A549 (cell line): Measurements from ENCODE around the gene CMKLR1. TPM values are rescaled to one million over a fixed set of nuclear protein-coding genes. Genes with fewer than 3 reads are reported as not detected.

Source experiments
- ATAC-seq, 2 experiments: fragments of 200-7000 bp in 1 of 2; fragments of >200 bp in 1 of 2; cut with Nextera tagmentation in 1 of 2; cut with Tn5 transposase in 1 of 2; 3 replicates each; pipeline versions ENCODE4 v1.8.0 to v1.9.1; 2018 to 2020; ENCODE audit warnings: mild to moderate bottlenecking in 1 of 2, moderate library complexity in 1 of 2
- CTCF ChIA-PET: fragments of 300-600 bp; sonication (Branson Sonifier 250); formaldehyde crosslinking; extraction: SDS; loops from one replicate; lab custom pipeline; 2021; ENCODE audit warnings: antibody characterized with exemption, inconsistent platforms; lab: Yijun Ruan, JAX
- POLR2A ChIA-PET: fragments of 350-600 bp; formaldehyde crosslinking; extraction: SDS; loops from one replicate; lab custom pipeline; 2021; ENCODE audit warnings: antibody characterized with exemption, inconsistent platforms; lab: Yijun Ruan, JAX
- DNase-seq, 2 experiments: peaks; one replicate each; pipeline versions ENCODE4 v3.0.0 to v3.0.0-alpha.2; 2011 to 2016; ENCODE audit warnings: low read depth in 1 of 2, low spot score in 1 of 2
- FAIRE-seq: peaks from 2 replicates; lab custom pipeline; 2011; peaks lifted over from hg19 to GRCh38; lab: Jason Lieb, UNC
- H3K27ac ChIP-seq, 2 experiments: fragments of >200 bp; sonication (Bioruptor Twin); formaldehyde crosslinking; 3 replicates each; pipeline ENCODE4 v1.5.1; 2016 to 2017
- H3K4me1 ChIP-seq: fragments of >200 bp; sonication (Bioruptor Twin); formaldehyde crosslinking; 3 replicates; pipeline ENCODE4 v1.6.1; 2016
- H3K4me2 ChIP-seq: fragments of >200 bp; sonication (Bioruptor Twin); formaldehyde crosslinking; 3 replicates; pipeline ENCODE4 v1.6.1; 2016
- H3K4me3 ChIP-seq: fragments of >200 bp; sonication (Bioruptor Twin); formaldehyde crosslinking; 3 replicates; pipeline ENCODE4 v1.5.1; 2016
- H3K9me3 ChIP-seq: fragments of >200 bp; sonication (Bioruptor Twin); formaldehyde crosslinking; 3 replicates; pipeline ENCODE4 v1.6.1; 2016
- CBX2 ChIP-seq: fragments of 200-600 bp; sonication (generic); IDR thresholded peaks from 2 replicates; pipeline ENCODE4 v1.6.1; 2016; ENCODE audit warnings: low read depth, mild to moderate bottlenecking, borderline replicate concordance
- CEBPB ChIP-seq, 2 experiments: fragments of >200 bp in 1 of 2; sonication (Bioruptor Twin) in 1 of 2; formaldehyde crosslinking in 1 of 2; IDR thresholded peaks; 2 replicates each; pipeline ENCODE4 v1.6.1; 2012 to 2016
- FOSL2 ChIP-seq, 2 experiments: fragments of 450-650 bp in 1 of 2; fragments of >200 bp in 1 of 2; sonication (Bioruptor Twin) in 1 of 2; formaldehyde crosslinking; IDR thresholded peaks; 2 replicates each; pipeline versions ENCODE4 v1.5.0 to v1.6.1; 2016 to 2020; ENCODE audit warnings: mild to moderate bottlenecking in 1 of 2, moderate library complexity in 1 of 2
- FOXS1 ChIP-seq: fragments of 250-450 bp; sonication (Bioruptor Pico); IDR thresholded peaks from 2 replicates; pipeline ENCODE4 v1.5.0; 2020; ENCODE audit warnings: mild to moderate bottlenecking, moderate library complexity
- HDAC2 ChIP-seq: fragments of 200-600 bp; sonication (generic); IDR thresholded peaks from 2 replicates; pipeline ENCODE4 v1.6.1; 2016
- HOXA7 ChIP-seq: fragments of 250-450 bp; sonication (Bioruptor Pico); IDR thresholded peaks from 2 replicates; pipeline ENCODE4 v1.5.0; 2020; ENCODE audit warnings: mild to moderate bottlenecking, moderate library complexity
- HOXB13 ChIP-seq: fragments of 250-450 bp; sonication (Bioruptor Pico); IDR thresholded peaks from 2 replicates; pipeline ENCODE4 v1.5.0; 2020; ENCODE audit warnings: low read depth, mild to moderate bottlenecking, moderate library complexity
- KDM1A ChIP-seq: fragments of 200-600 bp; sonication (generic); IDR thresholded peaks from 2 replicates; pipeline ENCODE4 v1.6.1; 2016; ENCODE audit warnings: low read depth, mild to moderate bottlenecking
- MAFK ChIP-seq: fragments of 450-650 bp; IDR thresholded peaks from 2 replicates; pipeline ENCODE4 v1.6.1; 2014; ENCODE audit not compliant: partially characterized antibody
- MYC ChIP-seq: IDR thresholded peaks from 2 replicates; pipeline ENCODE4 v1.6.1; 2012; ENCODE audit warnings: mild to moderate bottlenecking, inconsistent platforms, low read length, improper control_type of control experiment, borderline replicate concordance
- NPAS2 ChIP-seq: fragments of 250-450 bp; sonication (Bioruptor Pico); IDR thresholded peaks from 2 replicates; pipeline ENCODE4 v1.8.0; 2022; ENCODE audit warnings: mild to moderate bottlenecking, moderate library complexity, borderline replicate concordance
- PHF8 ChIP-seq: fragments of 200-600 bp; sonication (generic); IDR thresholded peaks from 2 replicates; pipeline ENCODE4 v1.6.1; 2016; ENCODE audit warnings: low read depth, mild to moderate bottlenecking, antibody characterized with exemption, moderate library complexity, borderline replicate concordance
- RAD21 ChIP-seq, 2 experiments: fragments of >200 bp in 1 of 2; sonication (Bioruptor Twin) in 1 of 2; formaldehyde crosslinking in 1 of 2; IDR thresholded peaks in 1 of 2; conservative IDR thresholded peaks in 1 of 2; 2 replicates in 1 of 2; 3 replicates in 1 of 2; pipeline ENCODE4 v1.6.1; 2012 to 2018; ENCODE audit warnings: inconsistent platforms in 1 of 2
- RCOR1 ChIP-seq: fragments of 150-350 bp; IDR thresholded peaks from 2 replicates; pipeline ENCODE4 v1.6.1; 2014; ENCODE audit warnings: antibody characterized with exemption, low read length, low read depth
- RNF2 ChIP-seq: fragments of 200-600 bp; sonication (generic); IDR thresholded peaks from 2 replicates; pipeline ENCODE4 v1.6.1; 2016; ENCODE audit warnings: low read depth, mild to moderate bottlenecking, antibody characterized with exemption, moderate library complexity, borderline replicate concordance
- SMC3 ChIP-seq: fragments of >200 bp; sonication (Bioruptor Twin); formaldehyde crosslinking; IDR thresholded peaks from 3 replicates; pipeline ENCODE4 v1.6.1; 2018; ENCODE audit warnings: inconsistent platforms
- TFCP2L1 ChIP-seq: fragments of 250-450 bp; sonication (Bioruptor Pico); IDR thresholded peaks from 2 replicates; pipeline ENCODE4 v1.5.0; 2021; ENCODE audit warnings: mild to moderate bottlenecking
- ZFP36 ChIP-seq: fragments of 450-650 bp; IDR thresholded peaks from 2 replicates; pipeline ENCODE4 v1.6.1; 2014; ENCODE audit warnings: borderline replicate concordance; ENCODE audit not compliant: partially characterized antibody
- ZSCAN20 ChIP-seq: fragments of 250-450 bp; sonication (Bioruptor Pico); IDR thresholded peaks from 2 replicates; pipeline ENCODE4 v1.8.0; 2022; ENCODE audit warnings: mild to moderate bottlenecking, moderate library complexity
- WGBS: methylation state at CpG from one replicate; pipeline ENCODE4 v1.1.6; 2017; ENCODE audit errors: missing lambda C conversion rate; 5-methylcytosine and 5-hydroxymethylcytosine counted together
- polyA plus RNA-seq, 4 experiments: library from polyadenylated mRNA; depleted of rRNA in 3 of 4; stranded (reverse); fragments of >200 nt; fragmentation: RNase III in 1 of 4; extraction: RNeasy Plus Mini Kit Qiagen cat#74134 plus additional on column Dnase treatment in 1 of 4; gene quantifications; 2 replicates in 3 of 4; 3 replicates in 1 of 4; pipeline ENCODE4 v1.2.3, GENCODE V29; 2011 to 2017
- TF ChIP-seq, protein P1 (sequence below): IDR thresholded peaks from 2 replicates; pipeline ENCODE4 v1.6.1; 2012
- TF ChIP-seq, protein P2 (sequence below): fragments of 200-600 bp; sonication (generic); IDR thresholded peaks from 2 replicates; pipeline ENCODE4 v1.6.1; 2016; ENCODE audit warnings: antibody characterized with exemption, mild to moderate bottlenecking, moderate library complexity
- TF ChIP-seq, protein P3 (sequence below): fragments of 250-450 bp; sonication (Bioruptor Pico); IDR thresholded peaks from 2 replicates; pipeline ENCODE4 v1.5.0; 2020; ENCODE audit warnings: low read depth, mild to moderate bottlenecking, moderate library complexity

Gene CMKLR1
- polyA plus RNA-seq, 2 of the 4 experiments (the other 2 are of a cell fraction), result not detected

DNA sequence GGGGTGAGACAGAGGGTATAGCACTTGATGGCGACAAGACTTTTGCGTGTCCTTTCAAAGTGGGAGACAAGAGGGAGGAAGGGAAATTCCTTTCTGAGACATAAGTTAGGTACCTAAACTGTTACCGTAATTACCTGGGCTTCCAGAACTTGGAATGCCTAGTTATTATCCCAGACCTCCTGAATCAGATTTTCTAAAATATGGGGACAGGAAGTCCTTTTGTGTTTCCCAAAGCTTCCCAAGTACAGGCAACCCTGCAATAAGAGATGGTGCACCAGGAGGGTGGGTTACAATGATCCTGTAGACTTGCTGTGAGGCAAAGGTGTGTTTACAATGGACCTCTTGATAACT is 83.9 kb downstream of the CMKLR1 start (continued):
- TF ChIP-seq, protein P1, sequence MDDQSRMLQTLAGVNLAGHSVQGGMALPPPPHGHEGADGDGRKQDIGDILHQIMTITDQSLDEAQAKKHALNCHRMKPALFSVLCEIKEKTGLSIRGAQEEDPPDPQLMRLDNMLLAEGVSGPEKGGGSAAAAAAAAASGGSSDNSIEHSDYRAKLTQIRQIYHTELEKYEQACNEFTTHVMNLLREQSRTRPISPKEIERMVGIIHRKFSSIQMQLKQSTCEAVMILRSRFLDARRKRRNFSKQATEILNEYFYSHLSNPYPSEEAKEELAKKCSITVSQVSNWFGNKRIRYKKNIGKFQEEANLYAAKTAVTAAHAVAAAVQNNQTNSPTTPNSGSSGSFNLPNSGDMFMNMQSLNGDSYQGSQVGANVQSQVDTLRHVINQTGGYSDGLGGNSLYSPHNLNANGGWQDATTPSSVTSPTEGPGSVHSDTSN, result no peak

DNA sequence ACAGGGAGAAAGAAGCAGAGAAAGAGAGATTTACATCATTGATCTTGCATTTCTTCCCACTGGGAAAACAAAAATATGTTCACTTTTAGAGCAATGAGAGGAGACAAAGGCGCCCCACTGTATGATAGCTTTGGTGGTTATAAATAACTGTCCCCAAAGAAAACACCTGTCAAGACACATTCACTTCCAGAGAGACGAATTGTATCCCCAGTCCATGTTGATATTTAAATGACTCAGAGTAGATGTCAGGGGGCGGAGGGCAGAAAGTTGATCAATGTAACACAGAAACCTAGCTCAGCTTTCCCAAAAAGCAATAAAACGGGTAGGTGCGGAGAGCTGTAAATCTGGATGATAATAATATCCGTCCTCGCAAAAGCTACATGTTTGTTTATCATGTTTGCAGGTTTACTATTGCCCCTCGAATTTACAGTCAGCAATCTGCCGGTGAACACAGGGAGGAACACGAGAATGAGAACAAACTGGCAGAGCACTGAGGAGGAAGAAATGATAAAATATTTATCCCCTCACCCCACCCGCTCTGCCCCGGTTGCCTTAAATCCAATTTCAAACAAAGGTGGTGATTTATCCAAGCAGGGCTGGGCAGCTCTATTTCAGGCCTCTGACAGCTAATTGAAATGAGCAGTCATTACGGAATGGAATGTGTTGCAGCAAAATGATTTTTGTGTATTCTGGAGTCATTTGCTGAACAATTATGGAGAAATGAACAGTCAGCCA is 84.4 kb downstream of the CMKLR1 start:
- FAIRE-seq (no peak), DNase-seq (no peak), ATAC-seq (no peak)
- Histone ChIP-seq H3K9me3 (peaks cover 4% of the 10 kb centered on the region; the same call in 2 of the 3 replicates), H3K4me3 (no peak overlapping the region), H3K27ac (no peak overlapping the region), H3K4me1 (no peaks in the 10 kb centered on the region), H3K4me2 (no peak overlapping the region)
- POLR2A ChIA-PET, result no interaction called here
- TF ChIP-seq HOXA7 (CRISPR knock-in tag), result no peak
- TF ChIP-seq FOXS1, result no peak
- no peak for TF ChIP-seq ZFP36
- TF ChIP-seq, protein P2, sequence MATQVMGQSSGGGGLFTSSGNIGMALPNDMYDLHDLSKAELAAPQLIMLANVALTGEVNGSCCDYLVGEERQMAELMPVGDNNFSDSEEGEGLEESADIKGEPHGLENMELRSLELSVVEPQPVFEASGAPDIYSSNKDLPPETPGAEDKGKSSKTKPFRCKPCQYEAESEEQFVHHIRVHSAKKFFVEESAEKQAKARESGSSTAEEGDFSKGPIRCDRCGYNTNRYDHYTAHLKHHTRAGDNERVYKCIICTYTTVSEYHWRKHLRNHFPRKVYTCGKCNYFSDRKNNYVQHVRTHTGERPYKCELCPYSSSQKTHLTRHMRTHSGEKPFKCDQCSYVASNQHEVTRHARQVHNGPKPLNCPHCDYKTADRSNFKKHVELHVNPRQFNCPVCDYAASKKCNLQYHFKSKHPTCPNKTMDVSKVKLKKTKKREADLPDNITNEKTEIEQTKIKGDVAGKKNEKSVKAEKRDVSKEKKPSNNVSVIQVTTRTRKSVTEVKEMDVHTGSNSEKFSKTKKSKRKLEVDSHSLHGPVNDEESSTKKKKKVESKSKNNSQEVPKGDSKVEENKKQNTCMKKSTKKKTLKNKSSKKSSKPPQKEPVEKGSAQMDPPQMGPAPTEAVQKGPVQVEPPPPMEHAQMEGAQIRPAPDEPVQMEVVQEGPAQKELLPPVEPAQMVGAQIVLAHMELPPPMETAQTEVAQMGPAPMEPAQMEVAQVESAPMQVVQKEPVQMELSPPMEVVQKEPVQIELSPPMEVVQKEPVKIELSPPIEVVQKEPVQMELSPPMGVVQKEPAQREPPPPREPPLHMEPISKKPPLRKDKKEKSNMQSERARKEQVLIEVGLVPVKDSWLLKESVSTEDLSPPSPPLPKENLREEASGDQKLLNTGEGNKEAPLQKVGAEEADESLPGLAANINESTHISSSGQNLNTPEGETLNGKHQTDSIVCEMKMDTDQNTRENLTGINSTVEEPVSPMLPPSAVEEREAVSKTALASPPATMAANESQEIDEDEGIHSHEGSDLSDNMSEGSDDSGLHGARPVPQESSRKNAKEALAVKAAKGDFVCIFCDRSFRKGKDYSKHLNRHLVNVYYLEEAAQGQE, result no peak
- TF ChIP-seq CEBPB (IDR thresholded peaks at IDR 0.05), result no peak
- no peak for TF ChIP-seq ZSCAN20 (CRISPR knock-in tag)
- TF ChIP-seq HOXB13, result no peak
- TF ChIP-seq NPAS2 (CRISPR knock-in tag), result no peak
- no peak for TF ChIP-seq RCOR1
- no peak for TF ChIP-seq KDM1A
- no peak for TF ChIP-seq MAFK
- WGBS, result 21% methylated on average over 13 of the region's 13 CpGs
- CTCF ChIA-PET, result interaction anchor here (0.9 kb wide), 1 partner anchor 80 kb away, joined by 3 read pairs; no protein-coding TSS in a partner anchor

DNA sequence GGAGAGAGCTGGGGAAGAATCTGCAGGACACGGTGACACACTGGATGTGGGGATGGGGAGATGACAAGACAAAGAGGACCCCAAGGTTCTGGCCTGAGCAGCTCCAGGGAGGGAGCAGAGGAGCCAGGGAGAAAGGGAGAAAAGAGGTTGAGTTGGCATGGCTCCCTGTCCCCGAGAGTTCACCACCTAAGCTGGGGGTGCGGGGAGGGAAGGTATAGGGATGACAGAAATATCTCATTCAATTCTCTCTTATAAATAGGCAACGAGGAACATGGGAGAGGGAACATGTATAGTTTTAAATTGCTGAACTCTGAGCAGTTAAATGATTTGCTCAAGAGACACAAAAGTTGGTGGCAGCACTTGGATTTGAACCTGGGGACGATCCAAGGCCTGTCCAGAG is 85.1 kb downstream of the CMKLR1 start:
- Histone ChIP-seq H3K4me2 (no peak overlapping the region), H3K4me1 (no peaks in the 10 kb centered on the region), H3K27ac (no peak overlapping the region), H3K9me3 (no peaks in the 10 kb centered on the region), H3K4me3 (no peak overlapping the region)
- ChIA-PET POLR2A (no interaction called here), CTCF (interaction anchor here (0.9 kb wide), 1 partner anchor 79 kb away, joined by 3 read pairs; no protein-coding TSS in a partner anchor)
- FAIRE-seq (no peak), DNase-seq (no peak), ATAC-seq (no peak)
- TF ChIP-seq RCOR1, result no peak
- no peak for TF ChIP-seq MAFK
- no peak for TF ChIP-seq RAD21 (conservative IDR thresholded peaks at IDR 0.05 in 1 of 2, IDR thresholded peaks at IDR 0.05 in 1 of 2)
- no peak for TF ChIP-seq FOSL2 (IDR thresholded peaks at IDR 0.05)
- TF ChIP-seq FOSL2 (CRISPR knock-in tag; IDR thresholded peaks at IDR 0.05), result no peak
- no peak for TF ChIP-seq HOXA7 (CRISPR knock-in tag)
- no peak for TF ChIP-seq TFCP2L1 (CRISPR knock-in tag)
- no peak for TF ChIP-seq KDM1A
- 2% methylated on average over 5 of the region's 5 CpGs for WGBS

DNA sequence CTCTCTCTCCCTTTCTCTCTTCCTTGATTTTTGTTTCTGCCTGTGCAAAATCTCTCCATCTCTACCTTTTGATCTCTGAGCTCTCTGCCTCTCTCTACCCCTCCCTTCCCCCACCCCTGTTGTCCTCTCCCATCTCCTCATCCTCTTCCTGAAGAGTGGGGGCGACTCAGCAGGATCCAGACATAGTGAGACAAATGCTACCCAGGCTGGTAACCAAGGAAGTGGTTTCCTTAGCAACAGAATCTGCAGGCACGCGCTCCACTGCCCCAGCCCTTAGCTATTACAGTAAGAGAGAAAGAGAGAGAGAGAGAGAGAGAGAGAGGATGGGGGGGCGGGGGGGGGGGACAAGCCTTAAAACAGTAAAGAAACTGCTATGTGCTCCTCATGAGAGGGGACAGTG is 85.6 kb downstream of the CMKLR1 start:
- TF ChIP-seq SMC3 (no peak), ZFP36 (no peak), HDAC2 (no peak), CBX2 (no peak), RNF2 (no peak), PHF8 (no peak), MYC (no peak)
- TF ChIP-seq, protein P3, sequence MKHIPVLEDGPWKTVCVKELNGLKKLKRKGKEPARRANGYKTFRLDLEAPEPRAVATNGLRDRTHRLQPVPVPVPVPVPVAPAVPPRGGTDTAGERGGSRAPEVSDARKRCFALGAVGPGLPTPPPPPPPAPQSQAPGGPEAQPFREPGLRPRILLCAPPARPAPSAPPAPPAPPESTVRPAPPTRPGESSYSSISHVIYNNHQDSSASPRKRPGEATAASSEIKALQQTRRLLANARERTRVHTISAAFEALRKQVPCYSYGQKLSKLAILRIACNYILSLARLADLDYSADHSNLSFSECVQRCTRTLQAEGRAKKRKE (CRISPR knock-in tag), result no peak
- TF ChIP-seq, protein P1, result no peak
- ChIA-PET CTCF (no interaction called here), POLR2A (no interaction called here)
- FAIRE-seq (no peak), DNase-seq (no peak), ATAC-seq (no peak)
- Histone ChIP-seq H3K27ac (no peak overlapping the region), H3K4me2 (no peak overlapping the region), H3K4me1 (no peaks in the 10 kb centered on the region), H3K4me3 (no peak overlapping the region), H3K9me3 (no peaks in the 10 kb centered on the region)
- 6% methylated on average over 3 of the region's 4 CpGs for WGBS
